ENCODE measurements around the gene MTHFSD.

MTHFSD gene

GRCh38 chr16:86499889-86500707, 54.9 kb downstream of the MTHFSD start:
- no peak for DNase-seq

GRCh38 chr16:86499440-86499786, 55.6 kb downstream of the MTHFSD start:
- no peak for DNase-seq

- no peak for DNase-seq
Observed at GRCh38 chr16:86498671-86499439, 56.2 kb downstream of the MTHFSD start.

- no peak for DNase-seq
Observed at GRCh38 chr16:86498155-86498670, 56.8 kb downstream of the MTHFSD start.

GRCh38 chr16:86497551-86498021, 57.4 kb downstream of the MTHFSD start:
- no peak for DNase-seq

- DNase-seq, result no peak
Observed at GRCh38 chr16:86496929-86497461, 58.0 kb downstream of the MTHFSD start.

GRCh38 chr16:86496262-86496928, 58.6 kb downstream of the MTHFSD start:
- DNase-seq, result no peak

- DNase-seq, result no peak
Observed at GRCh38 chr16:86495756-86496261, 59.2 kb downstream of the MTHFSD start.

- DNase-seq, result no peak
Observed at GRCh38 chr16:86495357-86495701, 59.7 kb downstream of the MTHFSD start.

- DNase-seq, result no peak
Observed at GRCh38 chr16:86494565-86495356, 60.3 kb downstream of the MTHFSD start.

GRCh38 chr16:86494039-86494564, 60.9 kb downstream of the MTHFSD start:
- DNase-seq, result no peak

GRCh38 chr16:86492961-86493629, 61.9 kb downstream of the MTHFSD start:
- DNase-seq, result no peak

- DNase-seq, result no peak
Observed at GRCh38 chr16:86492267-86492960, 62.6 kb downstream of the MTHFSD start.

- no peak for DNase-seq
Observed at GRCh38 chr16:86491640-86492023, 63.4 kb downstream of the MTHFSD start.

GRCh38 chr16:86490859-86491639, 64.0 kb downstream of the MTHFSD start:
- DNase-seq, result no peak

GRCh38 chr16:86485746-86486145, 69.3 kb downstream of the MTHFSD start:
- DNase-seq, result no peak

- no peak for DNase-seq
Observed at GRCh38 chr16:86484240-86484639, 70.8 kb downstream of the MTHFSD start.

- DNase-seq, result no peak
Observed at GRCh38 chr16:86481607-86482006, 73.4 kb downstream of the MTHFSD start.

- DNase-seq, result no peak
Observed at GRCh38 chr16:86480444-86480843, 74.6 kb downstream of the MTHFSD start.

Measured in NCI-H748 treated with DMSO at 0.1 percent for 48 hours (cell line).